ENCODE measurements around the gene FGFR3.

DNA sequence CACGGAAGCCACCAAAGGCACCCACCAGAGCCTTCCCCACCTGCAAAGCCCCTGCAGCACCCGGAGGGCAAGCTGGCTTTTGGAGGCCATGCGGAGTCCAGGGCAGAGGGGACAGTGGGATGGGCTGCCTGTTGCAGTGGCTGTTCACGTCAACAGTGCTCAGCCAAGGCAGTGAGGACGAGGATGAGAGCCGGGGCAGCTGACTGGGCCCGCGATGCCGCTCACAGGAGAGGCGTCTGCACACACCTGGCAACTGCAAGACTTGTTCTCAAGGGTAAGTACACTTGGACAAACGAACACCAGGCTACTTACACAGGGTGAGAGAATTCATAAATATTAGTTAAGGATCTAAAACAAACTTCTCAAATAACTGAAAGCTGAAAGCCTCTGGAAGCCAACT is 19.6 kb downstream of the FGFR3 start:
- TF ChIP-seq POLR2A (IDR thresholded peaks at IDR 0.05) (no peak), POLR2AphosphoS5 (IDR thresholded peaks at IDR 0.05) (no peak), CTCF (IDR thresholded peaks at IDR 0.05) (no peak)
